Endothelial cell of umbilical vein (primary cell): Measurements from ENCODE around the gene LCE1D.

Source experiments
- EZH2 ChIP-seq: IDR thresholded peaks from 2 replicates; pipeline ENCODE4 v1.6.1; 2012; ENCODE audit warnings: borderline replicate concordance, low read depth, mild to moderate bottlenecking, moderate library complexity, low read length, inconsistent platforms; ENCODE audit not compliant: severe bottlenecking
- JUN ChIP-seq: IDR thresholded peaks from 2 replicates; pipeline ENCODE4 v1.6.1; 2011; ENCODE audit warnings: borderline replicate concordance, low read depth; ENCODE audit not compliant: insufficient read length, insufficient read depth
- POLR2A ChIP-seq: IDR thresholded peaks from 2 replicates; pipeline ENCODE4 v1.6.1; 2012; ENCODE audit warnings: low read depth, mild to moderate bottlenecking, control low read depth, low read length
- POLR2AphosphoS5 ChIP-seq: IDR thresholded peaks from 2 replicates; pipeline ENCODE4 v1.6.1; 2012; ENCODE audit warnings: low read depth, mild to moderate bottlenecking, control low read depth, low read length, moderate library complexity; ENCODE audit not compliant: insufficient read depth
- TF ChIP-seq, protein P1 (sequence below), 2 donors: IDR thresholded peaks; 1 replicate in 1 of 2; 2 replicates in 1 of 2; pipeline ENCODE4 v1.5.1; 2011; ENCODE audit warnings: low read length in 2 of 2, mild to moderate bottlenecking in 2 of 2, moderate library complexity in 2 of 2, control low read depth in 1 of 2, inconsistent platforms in 1 of 2, low read depth in 1 of 2; ENCODE audit not compliant: insufficient read depth in 1 of 2; ENCODE audit errors: extremely low read depth in 1 of 2
- TF ChIP-seq, protein P2 (sequence below): IDR thresholded peaks from 2 replicates; pipeline ENCODE4 v1.6.1; 2011; ENCODE audit not compliant: insufficient read depth, insufficient read length

DNA sequence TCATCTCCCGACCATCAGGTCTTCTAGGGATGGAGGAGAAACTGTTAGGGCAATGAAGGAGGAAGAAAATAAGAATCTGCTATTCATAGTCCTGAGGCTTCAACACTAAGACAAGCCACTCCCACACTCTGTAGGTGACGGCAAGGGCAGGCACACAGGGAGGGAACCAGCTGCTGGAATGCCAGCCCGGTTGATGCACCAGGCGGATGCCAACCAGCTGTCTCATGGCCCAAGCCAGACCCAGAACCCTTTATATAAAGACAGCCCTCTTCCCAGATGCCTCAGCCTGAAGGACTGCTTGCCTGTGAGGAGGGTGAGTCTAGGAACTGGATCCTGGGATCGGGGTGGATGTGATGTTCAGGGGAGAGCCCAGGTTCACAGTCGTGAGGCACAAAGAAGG is 38.8 kb upstream of the LCE1D start, which contains the start of gene KPRP:
- TF ChIP-seq, protein P1, sequence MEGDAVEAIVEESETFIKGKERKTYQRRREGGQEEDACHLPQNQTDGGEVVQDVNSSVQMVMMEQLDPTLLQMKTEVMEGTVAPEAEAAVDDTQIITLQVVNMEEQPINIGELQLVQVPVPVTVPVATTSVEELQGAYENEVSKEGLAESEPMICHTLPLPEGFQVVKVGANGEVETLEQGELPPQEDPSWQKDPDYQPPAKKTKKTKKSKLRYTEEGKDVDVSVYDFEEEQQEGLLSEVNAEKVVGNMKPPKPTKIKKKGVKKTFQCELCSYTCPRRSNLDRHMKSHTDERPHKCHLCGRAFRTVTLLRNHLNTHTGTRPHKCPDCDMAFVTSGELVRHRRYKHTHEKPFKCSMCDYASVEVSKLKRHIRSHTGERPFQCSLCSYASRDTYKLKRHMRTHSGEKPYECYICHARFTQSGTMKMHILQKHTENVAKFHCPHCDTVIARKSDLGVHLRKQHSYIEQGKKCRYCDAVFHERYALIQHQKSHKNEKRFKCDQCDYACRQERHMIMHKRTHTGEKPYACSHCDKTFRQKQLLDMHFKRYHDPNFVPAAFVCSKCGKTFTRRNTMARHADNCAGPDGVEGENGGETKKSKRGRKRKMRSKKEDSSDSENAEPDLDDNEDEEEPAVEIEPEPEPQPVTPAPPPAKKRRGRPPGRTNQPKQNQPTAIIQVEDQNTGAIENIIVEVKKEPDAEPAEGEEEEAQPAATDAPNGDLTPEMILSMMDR (IDR thresholded peaks at IDR 0.05; ENCODE audit: extremely low read depth in 1 of 2, insufficient read depth in 1 of 2, low read depth in 1 of 2, low read length in 2 of 2): no peak
- TF ChIP-seq EZH2 (no peak), POLR2A (no peak), POLR2AphosphoS5 (no peak), JUN (no peak)
- TF ChIP-seq, protein P2, sequence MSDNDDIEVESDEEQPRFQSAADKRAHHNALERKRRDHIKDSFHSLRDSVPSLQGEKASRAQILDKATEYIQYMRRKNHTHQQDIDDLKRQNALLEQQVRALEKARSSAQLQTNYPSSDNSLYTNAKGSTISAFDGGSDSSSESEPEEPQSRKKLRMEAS: no peak
